ENCODE data around the gene HEPN1. TPM values are rescaled to one million over a fixed set of nuclear protein-coding genes. Genes with fewer than 3 reads are reported as not detected.

HEPN1 gene
- total and polyA plus RNA-seq, 8 donors: 0.11 TPM; not detected in 7

DNA sequence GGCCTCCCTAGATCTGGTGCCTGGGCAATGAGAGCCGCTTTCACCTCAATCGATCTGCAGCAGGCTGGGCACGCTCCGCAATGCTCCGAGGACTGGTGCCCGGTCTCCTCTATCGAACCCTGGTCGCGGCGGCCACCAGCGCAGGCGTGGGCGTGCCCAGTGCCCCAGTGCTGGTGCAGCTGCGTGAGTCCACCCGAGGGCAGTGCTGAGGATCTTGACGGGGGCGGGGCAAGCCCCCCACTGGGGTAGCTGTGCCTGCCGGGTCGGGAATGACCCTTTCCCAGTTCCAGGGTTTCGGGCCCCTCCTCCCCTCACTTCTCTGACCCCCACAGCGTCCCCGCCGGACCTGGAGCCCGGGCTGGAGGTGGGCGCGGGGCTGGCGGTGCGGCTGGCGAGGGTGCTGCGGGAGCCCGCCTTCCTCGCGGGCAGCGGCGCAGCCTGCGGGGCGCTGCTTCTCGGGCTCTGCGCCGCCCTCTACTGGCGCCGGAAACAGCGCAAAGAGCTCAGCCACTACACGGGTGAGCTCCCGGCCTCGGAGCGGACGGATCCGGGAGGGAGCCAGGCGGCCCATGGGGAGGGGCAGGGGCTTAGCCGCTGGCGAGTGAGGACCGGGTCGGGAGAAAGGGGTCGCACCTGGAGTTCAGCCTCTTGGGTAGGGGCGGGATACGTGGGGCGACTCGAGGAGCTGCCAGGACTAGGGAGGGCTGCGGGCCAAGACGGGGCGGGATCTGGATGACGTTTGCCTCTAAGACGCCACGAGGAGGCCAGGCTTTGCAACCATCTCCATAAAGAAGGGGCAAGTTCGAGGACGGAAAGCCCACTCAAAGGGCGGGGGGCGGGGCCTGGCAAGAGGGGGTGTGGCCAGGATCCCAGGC is 42.9 kb upstream of the HEPN1 start:
- TF ChIP-seq, protein P1, sequence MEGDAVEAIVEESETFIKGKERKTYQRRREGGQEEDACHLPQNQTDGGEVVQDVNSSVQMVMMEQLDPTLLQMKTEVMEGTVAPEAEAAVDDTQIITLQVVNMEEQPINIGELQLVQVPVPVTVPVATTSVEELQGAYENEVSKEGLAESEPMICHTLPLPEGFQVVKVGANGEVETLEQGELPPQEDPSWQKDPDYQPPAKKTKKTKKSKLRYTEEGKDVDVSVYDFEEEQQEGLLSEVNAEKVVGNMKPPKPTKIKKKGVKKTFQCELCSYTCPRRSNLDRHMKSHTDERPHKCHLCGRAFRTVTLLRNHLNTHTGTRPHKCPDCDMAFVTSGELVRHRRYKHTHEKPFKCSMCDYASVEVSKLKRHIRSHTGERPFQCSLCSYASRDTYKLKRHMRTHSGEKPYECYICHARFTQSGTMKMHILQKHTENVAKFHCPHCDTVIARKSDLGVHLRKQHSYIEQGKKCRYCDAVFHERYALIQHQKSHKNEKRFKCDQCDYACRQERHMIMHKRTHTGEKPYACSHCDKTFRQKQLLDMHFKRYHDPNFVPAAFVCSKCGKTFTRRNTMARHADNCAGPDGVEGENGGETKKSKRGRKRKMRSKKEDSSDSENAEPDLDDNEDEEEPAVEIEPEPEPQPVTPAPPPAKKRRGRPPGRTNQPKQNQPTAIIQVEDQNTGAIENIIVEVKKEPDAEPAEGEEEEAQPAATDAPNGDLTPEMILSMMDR (IDR thresholded peaks at IDR 0.05): peak; percentile 48 to 69 (median 58)
- no peak for FAIRE-seq
- Histone ChIP-seq H3K4me3 (peak overlapping the region; percentile 35 to 79 (median 44)), H3K4me1 (peaks cover 0 to 5% (median 0%) of the 10 kb centered on the region in 3 donors), H3K27me3 (no peaks in the 10 kb centered on the region), H3K27ac (peak overlapping the region; percentile 55 to 81 (median 72)), H3K9me3 (no peaks in the 10 kb centered on the region), H3K36me3 (no peaks in the 10 kb centered on the region)
- 1 to 2% methylated on average over 63 to 69 of the region's 69 CpGs for WGBS, 2 donors
- DNase-seq: peak; percentile 74 to 92 (median 83)
- ATAC-seq: peak; percentile 97
- intact Hi-C loops (cut with DNase I): no loop called here

GRCh38 chr11:124876818-124877630 is 42.0 kb upstream of the HEPN1 start:
- DNase-seq: no peak
- Histone ChIP-seq H3K36me3 (no peaks in the 10 kb centered on the region), H3K4me3 (peak overlapping the region in 3 of 4 donors; percentile 42 to 79 (median 47)), H3K4me1 (peaks cover 0 to 5% (median 0%) of the 10 kb centered on the region in 3 donors), H3K27me3 (no peaks in the 10 kb centered on the region), H3K27ac (peak overlapping the region in 2 of 4 donors; percentile 71 to 81), H3K9me3 (no peaks in the 10 kb centered on the region)
- 33 to 35% methylated on average over 30 of the region's 30 CpGs for WGBS, 2 donors
- no peak for FAIRE-seq
- intact Hi-C loops (cut with DNase I): no loop called here
- TF ChIP-seq, protein P1 (IDR thresholded peaks at IDR 0.05): no peak
- no peak for ATAC-seq

DNA sequence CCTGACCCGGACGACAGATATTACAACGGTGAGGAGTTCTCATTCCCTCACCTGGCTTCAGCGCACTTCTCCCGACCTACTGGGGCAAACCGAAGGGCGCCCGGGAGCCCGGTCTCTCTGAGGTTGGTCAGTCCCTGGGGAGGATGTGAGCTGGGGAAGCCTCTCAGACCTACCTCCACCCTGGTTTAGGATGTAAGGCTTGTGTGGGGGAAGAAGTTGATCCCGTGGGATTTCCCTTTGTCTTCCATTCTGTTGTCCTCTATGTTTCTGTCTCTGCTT is 41.5 kb upstream of the HEPN1 start:
- Histone ChIP-seq H3K9me3 (no peaks in the 10 kb centered on the region), H3K36me3 (no peaks in the 10 kb centered on the region), H3K27ac (no peak overlapping the region), H3K4me1 (peaks cover 0 to 5% (median 0%) of the 10 kb centered on the region in 3 donors), H3K27me3 (no peaks in the 10 kb centered on the region), H3K4me3 (peak overlapping the region in 1 of 4 donors; percentile 79)
- TF ChIP-seq, protein P1 (IDR thresholded peaks at IDR 0.05): no peak
- FAIRE-seq (no peak), DNase-seq (no peak), ATAC-seq (no peak)
- intact Hi-C loops (cut with DNase I): no loop called here
- 41 to 57% methylated on average over 10 of the region's 10 CpGs for WGBS, 2 donors

DNA sequence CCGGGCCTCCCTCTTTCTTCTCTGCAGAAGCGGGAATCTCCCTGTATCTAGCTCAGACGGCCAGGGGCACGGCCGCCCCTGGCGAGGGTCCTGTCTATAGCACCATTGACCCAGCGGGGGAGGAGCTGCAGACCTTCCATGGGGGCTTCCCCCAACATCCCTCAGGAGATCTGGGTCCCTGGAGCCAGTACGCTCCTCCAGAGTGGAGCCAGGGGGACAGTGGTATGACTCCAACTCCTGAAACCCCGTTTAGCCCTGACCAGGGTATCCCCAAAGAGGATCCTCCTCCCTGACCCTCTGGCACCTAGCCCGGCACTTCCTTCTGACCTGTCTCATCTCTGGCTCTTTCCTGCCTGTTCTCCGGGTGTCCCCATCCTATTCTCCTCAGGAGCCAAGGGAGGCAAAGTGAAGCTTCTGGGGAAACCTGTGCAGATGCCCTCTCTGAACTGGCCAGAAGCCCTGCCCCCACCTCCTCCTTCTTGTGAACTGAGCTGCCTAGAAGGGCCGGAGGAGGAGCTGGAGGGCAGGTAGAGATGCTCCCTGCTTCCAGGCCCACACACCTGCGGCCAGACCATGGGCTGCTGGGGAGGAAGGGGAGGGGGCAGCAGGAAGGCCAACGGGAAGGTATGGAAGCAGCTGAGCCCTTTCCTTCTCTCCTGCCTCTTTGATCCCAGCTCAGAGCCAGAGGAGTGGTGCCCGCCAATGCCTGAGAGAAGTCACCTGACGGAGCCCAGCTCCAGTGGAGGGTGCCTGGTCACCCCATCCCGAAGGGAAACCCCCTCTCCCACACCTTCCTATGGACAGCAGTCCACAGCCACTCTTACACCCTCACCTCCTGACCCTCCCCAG is 40.9 kb upstream of the HEPN1 start:
- DNase-seq (no peak), FAIRE-seq (no peak), ATAC-seq (no peak)
- intact Hi-C loops (cut with DNase I): no loop called here
- Histone ChIP-seq H3K4me3 (no peak overlapping the region), H3K27me3 (no peaks in the 10 kb centered on the region), H3K9me3 (no peaks in the 10 kb centered on the region), H3K36me3 (no peaks in the 10 kb centered on the region), H3K4me1 (peaks cover 0 to 5% (median 0%) of the 10 kb centered on the region in 3 donors), H3K27ac (no peak overlapping the region)
- 53 to 55% methylated on average over 12 to 17 of the region's 17 CpGs for WGBS, 2 donors
- TF ChIP-seq, protein P1 (IDR thresholded peaks at IDR 0.05): no peak

Data from pancreas (tissue), 10 donors.